ENCODE data around the gene NFKBIA. TPM values are rescaled to one million over a fixed set of nuclear protein-coding genes. Genes with fewer than 3 reads are reported as not detected.
A peak's percentile ranks its signal among the peaks of the same experiment; 100 is the strongest.

The NFKBIA gene
- total RNA-seq, 1 experiment from 2014 or later = 99.4 TPM

GRCh38 chr14:35406090-35406489, 1.5 kb upstream of the NFKBIA start:
- Histone ChIP-seq H3K27me3 (ENCODE audit: control insufficient read depth, insufficient read depth, low read length) (no peaks in the 10 kb centered on the region), H3K36me3 (ENCODE audit: control insufficient read depth, insufficient read depth, low read length) (peaks cover 11% of the 10 kb centered on the region; the same call in 1 of the 2 replicates), H3K4me1 (ENCODE audit: control insufficient read depth, insufficient read depth, low read length) (peaks cover 34% of the 10 kb centered on the region), H3K4me3 (ENCODE audit: low read depth in 2 of 2, low read length in 2 of 2) (no peak overlapping the region), H3K9me3 (ENCODE audit: control insufficient read depth, insufficient read depth, low read depth, low read length) (no peaks in the 10 kb centered on the region), H3K27ac (ENCODE audit: low read length) (peak overlapping the region; percentile 97)
- TF ChIP-seq SIN3A (IDR thresholded peaks at IDR 0.05; ENCODE audit: borderline replicate concordance, insufficient read depth, low read depth, low read length) (no peak), POLR2AphosphoS5 (IDR thresholded peaks at IDR 0.05; ENCODE audit: low read depth, low read length) (no peak), TCF7L2 (IDR thresholded peaks at IDR 0.05; ENCODE audit: low read depth, low read length) (no peak), CTCF (IDR thresholded peaks at IDR 0.05) (no peak)
- TF ChIP-seq, protein P1, sequence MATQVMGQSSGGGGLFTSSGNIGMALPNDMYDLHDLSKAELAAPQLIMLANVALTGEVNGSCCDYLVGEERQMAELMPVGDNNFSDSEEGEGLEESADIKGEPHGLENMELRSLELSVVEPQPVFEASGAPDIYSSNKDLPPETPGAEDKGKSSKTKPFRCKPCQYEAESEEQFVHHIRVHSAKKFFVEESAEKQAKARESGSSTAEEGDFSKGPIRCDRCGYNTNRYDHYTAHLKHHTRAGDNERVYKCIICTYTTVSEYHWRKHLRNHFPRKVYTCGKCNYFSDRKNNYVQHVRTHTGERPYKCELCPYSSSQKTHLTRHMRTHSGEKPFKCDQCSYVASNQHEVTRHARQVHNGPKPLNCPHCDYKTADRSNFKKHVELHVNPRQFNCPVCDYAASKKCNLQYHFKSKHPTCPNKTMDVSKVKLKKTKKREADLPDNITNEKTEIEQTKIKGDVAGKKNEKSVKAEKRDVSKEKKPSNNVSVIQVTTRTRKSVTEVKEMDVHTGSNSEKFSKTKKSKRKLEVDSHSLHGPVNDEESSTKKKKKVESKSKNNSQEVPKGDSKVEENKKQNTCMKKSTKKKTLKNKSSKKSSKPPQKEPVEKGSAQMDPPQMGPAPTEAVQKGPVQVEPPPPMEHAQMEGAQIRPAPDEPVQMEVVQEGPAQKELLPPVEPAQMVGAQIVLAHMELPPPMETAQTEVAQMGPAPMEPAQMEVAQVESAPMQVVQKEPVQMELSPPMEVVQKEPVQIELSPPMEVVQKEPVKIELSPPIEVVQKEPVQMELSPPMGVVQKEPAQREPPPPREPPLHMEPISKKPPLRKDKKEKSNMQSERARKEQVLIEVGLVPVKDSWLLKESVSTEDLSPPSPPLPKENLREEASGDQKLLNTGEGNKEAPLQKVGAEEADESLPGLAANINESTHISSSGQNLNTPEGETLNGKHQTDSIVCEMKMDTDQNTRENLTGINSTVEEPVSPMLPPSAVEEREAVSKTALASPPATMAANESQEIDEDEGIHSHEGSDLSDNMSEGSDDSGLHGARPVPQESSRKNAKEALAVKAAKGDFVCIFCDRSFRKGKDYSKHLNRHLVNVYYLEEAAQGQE (IDR thresholded peaks at IDR 0.05; ENCODE audit: insufficient read depth in 1 of 2, low read depth in 2 of 2, low read length in 1 of 2) = no peak
- BruUV-seq (replicated peaks) = no TSS peak
- intact Hi-C loops (cut with micrococcal nuclease; ENCODE audit: unreplicated experiment) = loop anchor here (5.0 to 10.0 kb wide), 3 partner anchors 69 to 191 kb away; partner anchors contain the start of gene PSMA6
- no peak for ATAC-seq
- in situ Hi-C loops (cut with HindIII; ENCODE audit: low pct_unique_long_range_greater_than_20kb, low sequenced_read_pairs) = no loop called here
- no peak for DNase-seq (ENCODE audit: low read depth, low spot score)
- ChIA-PET CTCF (interaction anchor here (0.6 kb wide), 1 partner anchor 191 kb away, joined by 4 read pairs; no protein-coding TSS in a partner anchor), POLR2A (interaction anchor here (0.8 kb wide), 1 partner anchor 208 kb away, joined by 5 read pairs; no protein-coding TSS in a partner anchor)

DNA sequence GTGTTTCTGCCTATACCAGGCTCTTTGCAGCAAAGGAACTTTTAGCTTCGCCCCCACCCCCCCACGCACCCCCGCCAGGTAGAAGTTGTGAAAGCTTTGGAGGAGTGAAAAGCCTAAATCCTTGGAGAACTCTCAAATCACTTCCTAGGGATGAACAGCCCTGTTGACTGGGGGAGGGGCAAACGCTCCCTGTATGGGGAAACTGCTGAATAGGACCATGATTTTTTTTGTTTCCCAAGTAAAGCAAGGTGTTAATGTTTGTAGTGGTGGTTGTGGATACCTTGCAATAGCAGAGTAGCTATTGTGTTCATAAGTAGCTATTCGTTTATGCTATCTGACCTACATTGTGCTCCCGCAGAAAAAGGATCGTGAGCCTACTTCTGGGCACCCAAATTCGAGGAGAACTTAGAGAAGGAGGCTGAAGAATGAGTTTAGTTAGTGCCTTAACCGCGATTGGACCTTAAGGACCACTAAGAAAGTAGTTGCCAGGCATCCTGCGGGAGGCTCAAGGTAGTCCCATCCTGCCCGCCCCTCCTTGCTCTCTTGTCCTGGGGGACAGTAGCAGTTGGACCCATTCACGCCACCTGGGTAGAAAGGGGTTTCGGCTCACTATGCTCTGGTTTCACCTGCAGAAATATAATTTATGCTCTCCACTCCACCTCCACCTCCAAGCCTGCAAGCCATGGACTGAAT, 901 bp upstream of the NFKBIA start:
- no peaks in the 10 kb centered on the region for H3K9me3 ChIP-seq (ENCODE audit: control insufficient read depth, insufficient read depth, low read depth, low read length)
- peak overlapping the region; percentile 97 for H3K27ac ChIP-seq (ENCODE audit: low read length)
- H3K4me3 ChIP-seq (ENCODE audit: low read depth in 2 of 2, low read length in 2 of 2) = peak overlapping the region; percentile 68 to 73
- in situ Hi-C loops (cut with HindIII; ENCODE audit: low pct_unique_long_range_greater_than_20kb, low sequenced_read_pairs) = no loop called here
- H3K27me3 ChIP-seq (ENCODE audit: control insufficient read depth, insufficient read depth, low read length) = no peaks in the 10 kb centered on the region
- H3K4me1 ChIP-seq (ENCODE audit: control insufficient read depth, insufficient read depth, low read length) = peaks cover 40% of the 10 kb centered on the region
- no TSS peak for BruUV-seq (replicated peaks)
- ChIA-PET POLR2A (interaction anchor here (0.6 to 1.0 kb wide), 4 partner anchors 29 to 283 kb away, joined by 3 to 6 read pairs (median 4); partner anchors contain the start of genes PPP2R3C and PRORP), CTCF (no interaction called here)
- ATAC-seq = no peak
- no peak for TF ChIP-seq SIN3A (IDR thresholded peaks at IDR 0.05; ENCODE audit: borderline replicate concordance, insufficient read depth, low read depth, low read length)
- TF ChIP-seq, protein P1 (IDR thresholded peaks at IDR 0.05; ENCODE audit: insufficient read depth in 1 of 2, low read depth in 2 of 2, low read length in 1 of 2) = no peak
- no peak for TF ChIP-seq POLR2AphosphoS5 (IDR thresholded peaks at IDR 0.05; ENCODE audit: low read depth, low read length)
- no peak for TF ChIP-seq CTCF (IDR thresholded peaks at IDR 0.05)
- TF ChIP-seq TCF7L2 (IDR thresholded peaks at IDR 0.05; ENCODE audit: low read depth, low read length) = no peak
- intact Hi-C loops (cut with micrococcal nuclease; ENCODE audit: unreplicated experiment) = loop anchor here (5.0 to 10.0 kb wide), 3 partner anchors 68 to 191 kb away; partner anchors contain the start of gene PSMA6
- H3K36me3 ChIP-seq (ENCODE audit: control insufficient read depth, insufficient read depth, low read length) = peaks cover 17% of the 10 kb centered on the region
- no peak for DNase-seq (ENCODE audit: low read depth, low spot score)

All from Panc1 (cell line).